Activated CD8-positive, alpha-beta memory T cell treated with anti-CD3 and anti-CD28 coated beads, Interleukin-2, amount 50 U/mL, for 1 hour (primary cell): ENCODE data around the gene SLC35D3.
"Not testable (repeated sequence)": the region's sequence is repeated elsewhere in the genome, so short reads cannot be mapped to it uniquely, and the experiment has no call there.

Source experiments
- DNase-seq: peaks from one replicate; pipeline ENCODE4 v3.0.0-alpha.2; 2020; ENCODE audit errors: extremely low read depth

The SLC35D3 gene

GRCh38 chr6:136964398-136964797 is 42.3 kb downstream of the SLC35D3 start:
- no peak for DNase-seq

- DNase-seq = no peak
Measured at GRCh38 chr6:136967876-136968752, 46.0 kb downstream of the SLC35D3 start.

- no peak for DNase-seq
Measured at GRCh38 chr6:136968837-136969236, 46.7 kb downstream of the SLC35D3 start.

- no peak for DNase-seq
Measured at GRCh38 chr6:136969433-136969832, 47.3 kb downstream of the SLC35D3 start.

GRCh38 chr6:136969930-136970329 is 47.8 kb downstream of the SLC35D3 start:
- DNase-seq = no peak

DNA sequence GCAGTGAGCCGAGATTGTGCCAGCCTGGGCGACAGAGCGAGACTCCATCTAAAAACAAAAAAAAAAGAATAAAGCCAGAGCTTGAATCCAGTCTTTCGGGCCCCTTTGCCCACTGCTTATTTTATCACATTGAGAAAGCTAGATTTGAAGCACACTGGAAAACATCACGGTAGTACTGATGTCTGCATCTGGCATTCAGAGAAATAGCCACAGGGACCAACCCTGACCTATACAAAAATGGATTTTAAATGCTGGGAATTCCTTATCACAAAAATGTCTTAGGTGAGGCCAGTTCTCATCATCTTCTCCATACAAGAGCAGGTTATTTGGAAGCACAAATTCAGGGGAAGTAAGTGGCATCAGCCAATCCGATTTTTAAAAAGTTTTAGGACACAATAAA is 49.5 kb downstream of the SLC35D3 start:
- DNase-seq = no peak

DNA sequence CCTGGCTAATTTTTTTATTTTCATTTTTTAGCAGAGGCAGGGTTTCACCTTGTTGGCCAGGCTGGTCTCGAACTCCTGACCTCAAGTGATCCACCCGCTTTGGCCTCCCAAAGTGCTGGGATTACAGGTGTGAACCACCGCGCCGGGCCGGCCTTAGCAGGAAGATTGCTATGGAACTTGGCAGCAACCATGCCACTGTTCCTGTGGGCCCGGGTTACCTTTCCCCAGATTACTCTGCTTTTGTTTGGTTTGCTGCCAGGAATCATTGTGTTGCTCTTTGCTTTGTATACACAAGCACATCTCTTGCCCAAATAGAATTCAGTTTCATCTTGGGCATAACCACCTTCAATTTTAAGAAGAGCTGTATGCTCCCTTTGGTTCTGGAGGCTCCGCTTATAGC is 51.7 kb downstream of the SLC35D3 start:
- not testable (repeated sequence) for DNase-seq
